ENCODE measurements around the gene FFAR1.

DNA sequence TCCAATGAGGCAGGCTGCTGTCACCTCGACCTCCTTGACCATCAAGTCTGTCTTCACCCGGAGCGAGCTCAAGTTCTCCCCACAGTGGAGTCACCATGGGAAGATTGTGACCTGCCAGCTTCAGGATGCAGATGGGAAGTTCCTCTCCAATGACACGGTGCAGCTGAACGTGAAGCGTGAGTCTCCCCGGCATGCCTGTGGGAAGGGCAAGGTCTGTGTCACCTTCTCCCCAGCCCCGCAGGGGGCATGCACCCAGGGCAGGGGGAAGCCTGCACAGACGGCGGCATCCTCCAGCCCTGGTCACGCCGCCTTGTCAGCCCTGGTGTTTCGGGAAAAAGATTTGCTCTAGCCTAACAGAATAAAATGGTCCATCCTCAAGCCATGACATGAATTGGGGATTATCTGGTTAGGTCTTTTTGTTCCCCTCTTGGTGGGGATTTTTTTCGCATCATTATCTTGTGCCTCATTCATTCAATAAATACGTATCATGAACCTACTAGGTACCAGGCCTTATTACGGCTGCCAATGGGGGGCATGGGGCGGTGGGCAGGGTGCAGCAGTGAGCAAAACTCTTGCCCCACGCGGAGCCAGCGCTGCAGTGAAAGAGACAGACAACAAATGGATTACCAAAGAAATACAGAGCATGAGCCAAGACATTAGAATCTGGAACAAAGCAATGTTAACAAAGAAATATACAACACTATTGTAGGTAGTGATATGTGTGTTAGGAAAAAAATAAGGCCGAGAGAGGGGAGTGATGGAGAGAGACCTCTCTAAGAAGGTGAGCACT is 11.3 kb upstream of the FFAR1 start:
- TF ChIP-seq POLR2AphosphoS5 (IDR thresholded peaks at IDR 0.05): no peak
- TF ChIP-seq, protein P1, sequence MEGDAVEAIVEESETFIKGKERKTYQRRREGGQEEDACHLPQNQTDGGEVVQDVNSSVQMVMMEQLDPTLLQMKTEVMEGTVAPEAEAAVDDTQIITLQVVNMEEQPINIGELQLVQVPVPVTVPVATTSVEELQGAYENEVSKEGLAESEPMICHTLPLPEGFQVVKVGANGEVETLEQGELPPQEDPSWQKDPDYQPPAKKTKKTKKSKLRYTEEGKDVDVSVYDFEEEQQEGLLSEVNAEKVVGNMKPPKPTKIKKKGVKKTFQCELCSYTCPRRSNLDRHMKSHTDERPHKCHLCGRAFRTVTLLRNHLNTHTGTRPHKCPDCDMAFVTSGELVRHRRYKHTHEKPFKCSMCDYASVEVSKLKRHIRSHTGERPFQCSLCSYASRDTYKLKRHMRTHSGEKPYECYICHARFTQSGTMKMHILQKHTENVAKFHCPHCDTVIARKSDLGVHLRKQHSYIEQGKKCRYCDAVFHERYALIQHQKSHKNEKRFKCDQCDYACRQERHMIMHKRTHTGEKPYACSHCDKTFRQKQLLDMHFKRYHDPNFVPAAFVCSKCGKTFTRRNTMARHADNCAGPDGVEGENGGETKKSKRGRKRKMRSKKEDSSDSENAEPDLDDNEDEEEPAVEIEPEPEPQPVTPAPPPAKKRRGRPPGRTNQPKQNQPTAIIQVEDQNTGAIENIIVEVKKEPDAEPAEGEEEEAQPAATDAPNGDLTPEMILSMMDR (IDR thresholded peaks at IDR 0.05): no peak

Measured in upper lobe of left lung (tissue), 4 donors.